GM19043 (cell line): Measurements from ENCODE around the gene GPATCH3.
"Not testable (repeated sequence)": the region's sequence is repeated elsewhere in the genome, so short reads cannot be mapped to it uniquely, and the experiment has no call there.

ENCODE experiments used
- ATAC-seq: cut with Tn5 transposase; IDR thresholded peaks from one replicate; pipeline ENCODE4 v1.9.1; 2021; ENCODE audit warnings: low read depth; ENCODE audit not compliant: unreplicated experiment

Gene GPATCH3

DNA sequence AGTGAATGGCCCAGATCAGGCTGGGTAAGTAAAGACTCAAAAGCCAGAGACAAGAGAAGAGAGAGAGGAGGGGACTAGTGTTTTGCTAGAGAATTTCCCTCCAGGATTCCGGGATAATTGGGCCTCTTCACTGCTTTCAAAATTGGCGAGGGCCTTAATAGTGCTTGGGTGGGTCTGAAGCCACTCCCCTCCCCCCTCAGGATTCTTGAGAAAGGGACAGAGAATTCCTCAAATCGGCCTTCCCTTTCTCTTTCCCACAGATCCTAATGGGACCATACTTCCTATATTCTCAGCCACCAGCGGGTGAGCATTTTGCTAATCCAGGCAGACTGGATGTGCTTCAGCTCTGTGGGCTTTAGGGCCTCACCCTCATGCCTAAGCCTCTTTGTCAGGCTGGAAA lies 25.4 kb downstream of the GPATCH3 start:
- ATAC-seq, result no peak

DNA sequence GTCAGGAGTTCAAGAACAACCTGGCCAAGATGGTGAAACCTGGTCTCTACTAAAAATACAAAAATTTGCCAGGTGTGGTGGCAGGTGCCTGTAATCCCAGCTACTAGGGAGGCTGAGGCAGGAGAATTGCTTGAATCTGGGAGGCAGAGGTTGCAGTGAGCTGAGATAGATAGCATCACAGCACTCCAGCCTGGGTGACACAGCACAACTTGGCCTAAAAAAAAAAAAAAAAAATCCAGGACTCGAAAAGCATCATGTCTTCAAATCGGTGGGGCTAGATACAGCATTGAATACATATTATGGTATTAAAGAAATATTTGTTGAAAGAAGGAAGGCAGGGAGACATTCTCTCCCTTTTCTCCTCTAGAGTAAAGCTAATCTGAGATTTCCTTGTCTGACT lies 27.2 kb downstream of the GPATCH3 start:
- not testable (repeated sequence) for ATAC-seq

DNA sequence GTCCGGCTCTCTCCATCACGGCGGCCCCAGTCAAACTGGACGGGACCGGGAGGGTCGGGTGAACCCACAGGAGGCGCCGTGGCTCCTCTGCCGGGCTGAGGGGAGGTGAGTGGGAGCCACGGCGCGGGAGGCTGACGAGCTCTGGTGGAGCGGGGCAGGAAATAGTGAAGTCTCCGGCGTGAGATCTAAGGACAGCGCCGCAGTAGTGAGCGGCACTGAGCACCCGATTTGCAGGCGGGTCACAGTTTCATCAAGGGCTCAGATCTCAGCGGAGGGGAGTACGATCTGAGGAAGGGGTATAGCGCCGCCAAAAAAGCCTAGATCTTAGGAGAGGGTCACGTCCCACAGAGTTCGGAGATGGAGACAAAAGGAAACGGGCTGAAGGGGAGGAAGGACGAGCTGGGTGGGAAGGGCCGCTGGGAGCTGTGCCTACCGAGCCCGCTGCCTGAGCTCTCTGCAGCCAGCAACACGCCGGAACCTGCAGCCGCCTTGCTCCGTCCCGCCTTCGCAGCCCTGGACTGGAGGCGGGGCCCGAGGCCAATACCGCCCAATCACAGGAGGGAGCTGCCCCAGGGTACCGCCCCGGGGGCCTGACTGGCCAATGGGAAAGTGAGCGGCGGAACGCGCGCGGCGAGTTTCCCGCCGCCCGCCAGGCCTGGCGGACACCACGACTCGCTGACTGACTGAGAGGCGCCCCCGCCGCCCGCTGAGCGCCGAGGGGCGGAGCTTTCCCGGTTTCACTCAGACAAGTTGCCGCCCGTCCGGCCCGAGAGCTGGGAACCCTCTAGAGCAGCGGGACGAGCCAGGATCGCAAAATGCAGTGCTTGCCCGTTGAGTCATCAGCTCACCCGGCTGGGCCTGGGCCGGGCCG lies 35.4 kb downstream of the GPATCH3 start:
- ATAC-seq, result peak; percentile 94

DNA sequence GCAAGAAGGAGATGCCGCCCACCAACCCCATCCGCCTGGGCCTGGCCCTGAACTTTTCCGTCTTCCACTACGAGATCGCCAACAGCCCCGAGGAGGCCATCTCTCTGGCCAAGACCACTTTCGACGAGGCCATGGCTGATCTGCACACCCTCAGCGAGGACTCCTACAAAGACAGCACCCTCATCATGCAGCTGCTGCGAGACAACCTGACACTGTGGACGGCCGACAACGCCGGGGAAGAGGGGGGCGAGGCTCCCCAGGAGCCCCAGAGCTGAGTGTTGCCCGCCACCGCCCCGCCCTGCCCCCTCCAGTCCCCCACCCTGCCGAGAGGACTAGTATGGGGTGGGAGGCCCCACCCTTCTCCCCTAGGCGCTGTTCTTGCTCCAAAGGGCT lies 36.6 kb downstream of the GPATCH3 start:
- no peak for ATAC-seq

DNA sequence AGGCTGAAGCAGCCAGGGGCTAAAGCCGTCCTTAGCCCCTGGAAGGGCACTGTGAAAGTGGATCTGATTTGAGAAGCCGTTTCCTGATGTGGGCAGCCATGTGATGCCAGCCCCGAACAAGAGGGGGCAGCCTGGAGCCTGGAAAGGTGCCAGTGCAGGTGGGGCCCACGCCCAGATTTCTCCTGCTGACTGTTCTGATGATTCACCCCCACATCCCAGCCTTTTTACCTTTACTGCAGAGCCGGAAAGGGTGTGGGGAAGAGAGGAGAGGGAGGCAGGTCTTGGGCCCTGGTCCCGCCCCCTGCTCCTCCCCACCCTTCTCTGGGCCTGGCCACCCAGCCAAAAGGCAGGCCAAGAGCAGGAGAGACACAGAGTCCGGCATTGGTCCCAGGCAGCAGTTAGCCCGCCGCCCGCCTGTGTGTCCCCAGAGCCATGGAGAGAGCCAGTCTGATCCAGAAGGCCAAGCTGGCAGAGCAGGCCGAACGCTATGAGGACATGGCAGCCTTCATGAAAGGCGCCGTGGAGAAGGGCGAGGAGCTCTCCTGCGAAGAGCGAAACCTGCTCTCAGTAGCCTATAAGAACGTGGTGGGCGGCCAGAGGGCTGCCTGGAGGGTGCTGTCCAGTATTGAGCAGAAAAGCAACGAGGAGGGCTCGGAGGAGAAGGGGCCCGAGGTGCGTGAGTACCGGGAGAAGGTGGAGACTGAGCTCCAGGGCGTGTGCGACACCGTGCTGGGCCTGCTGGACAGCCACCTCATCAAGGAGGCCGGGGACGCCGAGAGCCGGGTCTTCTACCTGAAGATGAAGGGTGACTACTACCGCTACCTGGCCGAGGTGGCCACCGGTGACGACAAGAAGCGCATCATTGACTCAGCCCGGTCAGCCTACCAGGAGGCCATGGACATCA lies 37.2 kb downstream of the GPATCH3 start, which contains the start of gene SFN:
SFN (plus strand) TSS at position 369 of the 904 bp plus-strand sequence; CDS start at position 433, 64 bp downstream.
- ATAC-seq, result no peak

DNA sequence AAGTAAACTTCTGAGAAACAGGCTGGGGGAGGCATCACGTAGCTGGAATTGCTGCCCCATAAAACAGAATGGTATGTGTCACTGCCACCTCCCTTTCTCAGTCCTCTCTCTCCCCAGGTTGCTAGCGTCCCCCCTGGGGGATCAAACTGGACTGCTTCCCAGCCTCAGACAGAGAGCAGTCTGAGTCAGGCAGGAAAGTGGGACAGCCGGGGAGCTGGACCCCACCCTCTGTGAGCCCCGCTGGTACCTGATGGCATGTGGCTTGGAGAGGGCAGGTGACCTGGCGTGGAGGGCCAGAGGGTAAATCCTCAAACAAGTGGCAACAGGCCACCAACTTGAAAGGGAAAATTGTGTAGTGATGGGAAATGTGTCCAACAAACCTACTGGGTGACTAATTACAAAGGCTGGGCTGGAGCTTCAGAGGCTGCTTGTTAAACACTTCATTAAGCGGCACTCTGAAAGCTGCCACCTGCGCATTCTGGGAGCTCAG lies 38.3 kb downstream of the GPATCH3 start:
- ATAC-seq, result no peak

DNA sequence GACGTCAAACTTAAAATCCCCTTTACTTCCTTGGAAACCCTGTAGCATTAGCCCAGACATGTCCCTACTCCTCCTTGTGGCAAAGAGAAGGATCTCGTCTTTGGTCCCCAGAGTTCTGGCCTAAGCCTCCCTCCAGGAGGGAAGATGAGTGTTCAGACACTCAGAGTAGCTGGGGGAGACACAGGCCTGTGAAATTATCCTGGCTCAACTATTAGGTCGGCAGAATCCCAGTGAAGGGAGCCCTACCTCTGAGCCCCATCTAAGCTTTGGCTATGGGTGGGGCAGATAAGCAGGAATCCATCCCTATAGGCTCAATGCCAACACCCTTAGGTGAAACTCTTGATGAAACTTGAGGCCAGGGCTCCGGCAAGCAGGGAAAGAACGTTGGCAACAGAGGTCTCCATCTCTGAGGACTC lies 39.0 kb downstream of the GPATCH3 start:
- no peak for ATAC-seq

DNA sequence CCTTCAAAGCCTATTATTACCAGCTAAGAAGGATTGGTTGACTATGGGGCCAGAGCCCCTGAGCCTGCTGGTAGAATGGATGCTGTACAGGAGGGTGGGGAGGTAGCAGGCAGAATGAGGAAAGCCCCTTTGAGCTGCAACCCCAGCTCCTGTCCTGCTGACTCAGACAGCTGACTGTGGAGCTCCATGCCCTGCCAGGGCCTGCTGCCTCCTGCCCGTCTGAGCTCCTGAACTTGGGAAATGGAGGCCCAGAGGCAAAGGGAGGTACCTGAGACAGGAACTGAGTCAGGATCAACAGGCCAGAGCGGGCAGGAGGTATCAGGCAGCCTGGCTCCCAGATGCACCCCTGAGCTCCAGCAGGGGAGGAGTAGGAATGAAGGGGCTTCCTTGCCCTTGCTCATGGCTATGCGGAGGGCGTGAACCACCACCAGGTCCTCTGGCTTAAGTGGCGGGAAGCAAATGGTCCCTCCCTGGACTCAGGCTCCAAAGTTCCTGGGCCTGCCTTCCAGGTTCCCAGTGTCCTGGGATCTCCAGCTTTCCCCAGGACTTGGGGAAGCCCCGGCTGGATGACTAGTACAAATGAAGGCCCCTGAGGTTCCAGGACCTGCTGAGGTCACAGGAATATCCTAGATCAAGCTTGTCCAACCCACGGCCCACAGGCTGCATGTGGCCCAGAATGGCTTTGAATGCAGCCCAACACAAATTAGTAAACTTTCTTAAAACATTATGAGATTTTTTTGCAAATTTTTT lies 41.2 kb downstream of the GPATCH3 start:
- no peak for ATAC-seq

DNA sequence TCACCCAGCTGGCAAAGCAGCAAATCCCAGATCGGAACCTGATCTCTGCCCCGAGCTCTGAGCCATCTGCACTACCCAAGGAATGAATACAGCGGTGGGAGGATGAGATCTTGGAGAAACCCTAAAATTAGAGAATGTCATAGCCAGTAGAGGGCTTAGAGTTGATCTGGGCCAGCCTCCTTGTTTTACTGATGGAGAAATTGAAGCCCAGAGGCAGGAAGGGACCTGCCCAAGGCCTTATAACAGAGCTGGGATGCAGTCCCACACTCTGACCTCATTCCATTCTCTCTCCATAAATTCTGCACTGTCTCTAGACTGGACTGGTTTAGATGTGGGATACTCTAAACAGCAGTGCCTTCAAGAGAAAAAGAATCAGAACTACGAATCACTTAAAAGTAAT lies 42.1 kb downstream of the GPATCH3 start:
- ATAC-seq, result no peak

DNA sequence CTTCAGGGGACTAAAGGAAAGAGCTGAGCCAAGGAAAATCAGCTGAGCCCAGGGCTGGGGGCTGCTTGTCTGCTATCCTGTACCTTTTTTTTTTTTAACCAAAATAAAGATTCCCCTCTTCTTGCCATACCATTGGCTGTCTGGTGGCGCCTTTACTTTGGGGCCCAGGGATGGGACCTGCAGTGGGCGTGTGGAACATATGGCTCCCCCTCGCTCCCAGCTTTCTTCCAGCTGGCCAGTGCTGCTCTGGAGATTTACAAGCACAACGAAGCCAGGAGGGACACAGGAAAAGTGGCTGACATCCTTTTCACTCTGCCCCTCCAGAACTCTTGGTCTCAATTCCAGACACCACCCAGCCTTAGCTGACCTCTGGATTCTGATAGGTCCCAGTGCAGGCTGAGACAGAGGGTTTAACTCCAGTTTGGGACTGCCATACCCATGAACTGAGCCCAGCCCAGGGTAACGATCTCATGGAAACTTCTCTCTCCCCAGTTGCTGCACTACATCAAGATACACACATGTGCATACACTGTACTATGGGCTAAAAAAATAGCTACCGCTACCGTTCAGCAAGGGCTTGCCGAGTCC lies 42.7 kb downstream of the GPATCH3 start:
- ATAC-seq, result no peak

DNA sequence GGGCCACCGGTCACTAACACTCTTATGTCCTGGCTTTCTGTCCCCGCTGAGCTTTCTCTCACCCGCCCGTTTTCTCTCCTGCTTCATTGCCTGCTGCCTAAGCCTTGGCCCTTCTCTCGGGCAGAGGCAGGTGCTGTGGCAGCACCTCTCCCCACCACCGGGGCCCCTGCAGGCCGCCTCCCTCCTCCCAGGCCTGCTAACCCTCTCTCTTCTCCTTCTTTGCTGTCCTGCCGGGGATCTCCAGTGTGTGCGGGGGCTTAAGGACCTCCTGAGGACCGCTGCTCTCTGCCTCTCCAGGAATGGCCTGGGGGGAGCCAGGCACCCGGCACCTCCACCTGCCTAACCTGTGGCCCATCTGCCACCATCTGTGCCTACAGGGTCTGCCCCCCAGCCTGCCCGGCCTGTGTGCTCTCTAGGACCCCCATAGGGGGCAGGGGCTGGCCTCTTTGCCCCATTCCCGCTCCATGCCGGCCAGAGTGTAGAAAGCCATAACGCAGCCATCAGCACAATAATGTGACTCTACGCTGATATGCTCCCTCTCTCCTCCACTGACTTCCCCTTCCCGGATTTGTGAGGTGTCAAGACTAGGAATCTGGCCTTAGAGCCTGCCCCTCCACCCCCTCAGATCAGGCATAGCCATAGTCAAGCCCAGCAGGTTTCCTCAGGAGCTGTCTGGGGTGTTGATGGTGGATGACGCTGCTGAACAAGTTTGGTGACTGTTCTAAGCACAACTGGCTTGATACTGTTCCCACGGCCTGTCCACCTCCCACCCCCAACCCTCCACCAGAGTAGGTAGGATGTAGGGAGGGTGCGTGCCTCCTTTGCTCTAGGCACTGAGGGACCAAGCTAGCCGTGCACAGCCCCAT lies 43.4 kb downstream of the GPATCH3 start:
- no peak for ATAC-seq

DNA sequence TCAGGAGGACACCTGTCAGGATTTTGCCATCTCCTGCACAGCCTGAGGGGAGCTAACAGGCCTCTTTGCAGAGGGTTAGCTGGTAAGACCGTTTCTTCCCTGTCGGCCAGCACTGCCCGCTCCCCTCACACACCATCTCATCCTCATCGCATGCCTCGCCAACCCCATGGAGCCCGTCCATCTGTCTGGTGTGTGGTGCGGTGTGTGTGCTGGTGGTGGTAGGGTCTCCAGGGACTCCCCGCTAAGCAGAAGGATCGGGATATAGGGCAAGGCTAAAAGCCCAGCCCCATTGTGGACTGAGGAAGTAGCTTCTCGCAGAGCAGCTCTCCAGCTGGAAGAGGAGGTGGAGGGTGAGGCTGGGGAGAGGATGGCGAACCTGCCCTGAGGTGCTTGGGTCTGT lies 44.1 kb downstream of the GPATCH3 start:
- ATAC-seq, result no peak

DNA sequence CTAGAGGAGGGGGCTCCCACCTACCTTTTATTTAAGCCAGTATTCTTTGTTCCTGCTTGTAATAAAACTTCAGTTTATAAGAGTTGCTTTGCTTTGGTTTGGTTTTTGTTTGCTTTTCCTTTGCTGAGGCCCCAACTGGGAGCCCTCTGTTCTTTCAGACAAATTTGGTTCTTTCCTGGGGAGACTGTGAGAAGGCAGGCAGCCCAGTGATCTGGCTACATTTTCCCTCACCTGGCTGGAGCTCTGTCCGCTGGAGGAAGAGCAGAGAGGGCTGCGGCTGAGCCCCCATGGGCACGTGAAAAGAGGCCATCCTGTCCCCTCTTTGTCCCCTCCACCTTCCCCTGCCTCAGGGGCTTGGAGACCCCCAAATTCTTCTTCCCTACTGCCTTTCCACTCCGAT lies 44.6 kb downstream of the GPATCH3 start:
- ATAC-seq, result no peak

DNA sequence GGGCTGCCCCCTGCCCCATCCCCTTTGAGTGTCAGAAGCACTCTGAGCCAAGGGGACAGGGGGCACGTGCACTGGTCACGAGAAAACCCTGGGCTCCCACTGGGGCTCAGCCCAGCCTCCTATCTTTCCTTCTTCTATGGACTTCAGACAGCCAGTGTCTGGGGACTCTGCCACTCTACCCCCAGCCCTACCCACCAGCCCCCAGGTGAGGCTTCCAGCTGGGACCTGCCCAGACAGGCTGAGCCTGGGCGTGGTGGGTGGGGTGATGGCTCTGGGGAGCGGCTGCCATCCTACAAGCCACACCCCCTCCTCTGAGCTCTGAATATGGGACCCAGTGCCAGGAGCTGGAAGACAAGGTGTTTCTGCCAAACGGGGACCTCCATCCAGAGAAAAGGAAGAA lies 45.4 kb downstream of the GPATCH3 start:
- no peak for ATAC-seq

DNA sequence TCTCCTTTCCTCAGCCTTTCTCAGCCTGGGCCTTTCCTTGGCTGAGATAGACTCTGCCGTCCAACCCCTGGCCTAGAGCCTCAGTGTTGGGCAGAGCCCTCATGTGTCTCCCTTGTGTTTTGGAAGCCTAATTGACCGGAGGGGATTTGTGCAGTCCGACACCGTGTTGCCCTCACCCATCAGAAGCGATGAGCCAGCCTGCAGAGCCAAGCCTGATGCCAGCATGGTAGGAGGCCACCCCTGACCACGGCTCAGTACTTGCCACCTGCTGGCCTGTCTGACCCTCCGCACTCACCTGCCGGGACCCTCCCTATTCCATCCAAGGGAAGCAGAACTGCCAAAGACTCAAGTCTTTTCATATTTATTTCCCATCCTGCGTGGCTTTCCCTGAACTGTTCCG lies 46.7 kb downstream of the GPATCH3 start:
- ATAC-seq, result no peak

DNA sequence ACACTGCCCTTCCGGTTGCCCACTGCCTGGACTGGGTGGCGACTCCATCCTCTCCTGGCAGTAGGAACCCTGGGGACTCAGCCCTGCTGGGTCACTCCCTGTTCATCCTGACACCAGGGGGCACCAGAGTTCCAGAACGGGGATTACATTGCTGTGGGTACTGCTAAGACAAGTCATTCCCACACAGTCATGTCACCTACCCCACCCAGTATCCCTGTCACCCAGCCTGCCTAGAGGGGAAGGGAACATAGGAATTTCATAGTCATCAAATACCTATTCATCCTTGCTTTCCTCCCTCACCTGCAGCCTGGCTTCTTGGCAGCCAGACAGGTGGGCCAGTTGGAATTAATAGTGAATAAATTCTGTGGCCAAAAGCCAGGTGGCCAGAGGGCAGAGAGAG lies 47.1 kb downstream of the GPATCH3 start:
- no peak for ATAC-seq

DNA sequence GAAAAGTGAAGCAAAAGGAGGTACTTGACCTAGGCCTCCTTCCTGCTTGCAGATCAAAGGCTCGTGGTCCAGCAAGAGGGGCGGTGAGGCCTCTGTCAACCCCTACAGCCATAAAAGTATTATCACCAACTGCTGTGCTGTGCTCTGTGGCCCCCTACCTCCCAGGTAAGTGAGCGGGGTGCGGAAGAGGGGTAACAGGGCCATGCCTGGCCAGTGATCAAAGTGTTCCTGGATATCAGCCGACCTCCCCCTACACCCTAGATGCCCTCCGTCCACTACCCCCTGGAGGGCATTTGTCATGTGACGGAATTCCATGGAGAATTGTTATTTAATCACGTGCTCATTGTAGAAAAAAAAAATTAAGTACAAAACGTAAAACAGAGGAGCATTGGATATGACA lies 47.6 kb downstream of the GPATCH3 start:
- ATAC-seq, result no peak

DNA sequence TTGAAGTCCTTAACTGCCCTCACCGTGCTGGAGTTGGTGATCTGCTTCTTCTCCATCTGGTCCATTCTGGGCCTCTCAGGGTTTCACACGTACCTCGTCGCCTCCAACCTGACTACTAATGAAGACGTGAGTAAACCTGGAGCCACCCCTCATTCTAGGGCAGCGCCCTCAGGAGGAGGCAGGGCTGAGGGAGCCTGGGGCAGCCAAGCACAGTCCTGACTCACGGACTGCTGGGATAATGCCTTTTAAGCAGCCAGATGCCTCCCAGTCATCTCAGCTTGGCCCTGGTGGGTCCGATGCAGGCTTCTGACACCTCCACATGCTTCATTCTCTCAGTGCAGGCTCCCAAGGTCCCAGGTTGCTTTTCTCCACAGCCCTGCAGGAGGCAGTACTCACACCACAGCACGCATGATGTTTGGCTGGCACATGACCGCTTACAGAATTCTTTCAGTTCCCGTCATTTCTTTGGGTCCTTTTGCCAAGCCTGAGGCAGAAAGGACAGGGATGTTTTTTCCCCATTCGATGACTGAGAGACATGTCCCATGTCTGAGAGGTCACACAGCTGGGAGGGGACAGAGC lies 49.1 kb downstream of the GPATCH3 start:
- no peak for ATAC-seq
